NCI-H2081 (cell line): ENCODE results near the gene GRM7.

Source experiments
- DNase-seq, 2 experiments: peaks; one replicate each; lab custom pipeline; 2025; lab: John Stamatoyannopoulos, UW

The GRM7 gene

GRCh38 chr3:7146529-7146928 lies 285.6 kb downstream of the GRM7 start:
- no peak for DNase-seq

GRCh38 chr3:7158516-7158915 lies 297.6 kb downstream of the GRM7 start:
- DNase-seq: no peak

- no peak for DNase-seq
Measured at GRCh38 chr3:7160689-7161088, 299.8 kb downstream of the GRM7 start.

GRCh38 chr3:7166460-7166859 lies 305.5 kb downstream of the GRM7 start:
- DNase-seq: no peak

GRCh38 chr3:7171493-7171892 lies 310.6 kb downstream of the GRM7 start:
- DNase-seq: no peak

GRCh38 chr3:7172996-7173395 lies 312.1 kb downstream of the GRM7 start:
- no peak for DNase-seq

GRCh38 chr3:7188551-7188950 lies 327.6 kb downstream of the GRM7 start:
- DNase-seq: no peak

- no peak for DNase-seq
Measured at GRCh38 chr3:7190095-7190494, 329.2 kb downstream of the GRM7 start.

GRCh38 chr3:7193269-7193668 lies 332.4 kb downstream of the GRM7 start:
- DNase-seq: no peak

GRCh38 chr3:7194071-7194835 lies 333.3 kb downstream of the GRM7 start:
- DNase-seq: no peak

GRCh38 chr3:7195934-7196333 lies 335.0 kb downstream of the GRM7 start:
- no peak for DNase-seq

- DNase-seq: no peak
Measured at GRCh38 chr3:7201784-7202183, 340.9 kb downstream of the GRM7 start.

GRCh38 chr3:7203969-7204847 lies 343.3 kb downstream of the GRM7 start:
- DNase-seq: no peak

GRCh38 chr3:7204848-7205156 lies 343.9 kb downstream of the GRM7 start:
- DNase-seq: no peak

GRCh38 chr3:7205535-7205934 lies 344.6 kb downstream of the GRM7 start:
- no peak for DNase-seq

- no peak for DNase-seq
Measured at GRCh38 chr3:7205962-7206361, 345.0 kb downstream of the GRM7 start.

GRCh38 chr3:7207125-7207524 lies 346.2 kb downstream of the GRM7 start:
- DNase-seq: no peak

- no peak for DNase-seq
Measured at GRCh38 chr3:7207928-7208327, 347.0 kb downstream of the GRM7 start.

GRCh38 chr3:7209098-7209497 lies 348.2 kb downstream of the GRM7 start:
- DNase-seq: no peak

GRCh38 chr3:7211740-7212139 lies 350.8 kb downstream of the GRM7 start:
- DNase-seq: no peak

GRCh38 chr3:7215706-7216105 lies 354.8 kb downstream of the GRM7 start:
- DNase-seq: no peak

GRCh38 chr3:7226393-7226792 lies 365.5 kb downstream of the GRM7 start:
- no peak for DNase-seq

- no peak for DNase-seq
Measured at GRCh38 chr3:7238565-7239295, 377.8 kb downstream of the GRM7 start.
